ENCODE results near the gene AUTS2.

DNA sequence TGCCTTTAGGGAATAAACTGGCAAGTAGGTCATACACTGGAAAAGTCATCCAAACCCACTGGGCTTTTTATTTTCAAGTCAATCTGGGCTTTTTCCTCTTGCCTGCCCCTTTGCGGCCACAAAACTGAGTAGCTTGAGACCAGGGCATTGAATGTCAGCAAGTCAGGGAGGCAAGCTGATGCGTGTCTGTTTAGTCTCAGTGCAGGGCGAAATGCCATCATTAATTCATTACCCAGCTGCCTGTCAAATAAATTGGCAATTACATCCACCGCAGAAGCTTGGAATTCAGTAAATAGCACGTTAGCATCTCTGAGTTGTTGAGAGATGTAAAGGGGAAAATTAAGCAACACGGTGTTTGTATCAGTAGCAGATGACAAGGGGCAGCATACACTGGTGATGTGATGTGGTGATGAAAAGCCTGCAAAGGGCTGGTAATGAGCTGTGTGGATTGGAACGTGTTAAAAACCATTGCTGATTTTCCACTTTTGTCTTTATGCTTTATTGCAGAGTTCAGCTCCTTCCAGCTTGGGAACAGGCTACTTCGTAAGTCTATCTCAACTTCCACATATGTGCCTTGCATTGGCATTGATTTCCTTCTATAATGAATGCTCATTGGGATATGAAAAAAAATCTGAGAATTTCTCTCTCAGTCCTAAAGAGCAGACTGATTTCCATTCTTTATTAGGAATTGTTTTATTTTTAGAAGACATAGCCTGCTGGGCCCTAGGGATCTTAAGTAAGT lies 535.9 kb downstream of the AUTS2 start:
- TF ChIP-seq EZH2 (IDR thresholded peaks at IDR 0.05; ENCODE audit: low read depth, unreplicated experiment), result no peak
- TF ChIP-seq, protein P1, sequence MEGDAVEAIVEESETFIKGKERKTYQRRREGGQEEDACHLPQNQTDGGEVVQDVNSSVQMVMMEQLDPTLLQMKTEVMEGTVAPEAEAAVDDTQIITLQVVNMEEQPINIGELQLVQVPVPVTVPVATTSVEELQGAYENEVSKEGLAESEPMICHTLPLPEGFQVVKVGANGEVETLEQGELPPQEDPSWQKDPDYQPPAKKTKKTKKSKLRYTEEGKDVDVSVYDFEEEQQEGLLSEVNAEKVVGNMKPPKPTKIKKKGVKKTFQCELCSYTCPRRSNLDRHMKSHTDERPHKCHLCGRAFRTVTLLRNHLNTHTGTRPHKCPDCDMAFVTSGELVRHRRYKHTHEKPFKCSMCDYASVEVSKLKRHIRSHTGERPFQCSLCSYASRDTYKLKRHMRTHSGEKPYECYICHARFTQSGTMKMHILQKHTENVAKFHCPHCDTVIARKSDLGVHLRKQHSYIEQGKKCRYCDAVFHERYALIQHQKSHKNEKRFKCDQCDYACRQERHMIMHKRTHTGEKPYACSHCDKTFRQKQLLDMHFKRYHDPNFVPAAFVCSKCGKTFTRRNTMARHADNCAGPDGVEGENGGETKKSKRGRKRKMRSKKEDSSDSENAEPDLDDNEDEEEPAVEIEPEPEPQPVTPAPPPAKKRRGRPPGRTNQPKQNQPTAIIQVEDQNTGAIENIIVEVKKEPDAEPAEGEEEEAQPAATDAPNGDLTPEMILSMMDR (conservative IDR thresholded peaks at IDR 0.05; ENCODE audit: low read depth in 2 of 2), result no peak
- no peak for TF ChIP-seq JUNB (IDR thresholded peaks at IDR 0.05; ENCODE audit: unreplicated experiment)
- TF ChIP-seq POLR2AphosphoS5 (IDR thresholded peaks at IDR 0.05; ENCODE audit: low read depth), result no peak
- TF ChIP-seq, protein P2, sequence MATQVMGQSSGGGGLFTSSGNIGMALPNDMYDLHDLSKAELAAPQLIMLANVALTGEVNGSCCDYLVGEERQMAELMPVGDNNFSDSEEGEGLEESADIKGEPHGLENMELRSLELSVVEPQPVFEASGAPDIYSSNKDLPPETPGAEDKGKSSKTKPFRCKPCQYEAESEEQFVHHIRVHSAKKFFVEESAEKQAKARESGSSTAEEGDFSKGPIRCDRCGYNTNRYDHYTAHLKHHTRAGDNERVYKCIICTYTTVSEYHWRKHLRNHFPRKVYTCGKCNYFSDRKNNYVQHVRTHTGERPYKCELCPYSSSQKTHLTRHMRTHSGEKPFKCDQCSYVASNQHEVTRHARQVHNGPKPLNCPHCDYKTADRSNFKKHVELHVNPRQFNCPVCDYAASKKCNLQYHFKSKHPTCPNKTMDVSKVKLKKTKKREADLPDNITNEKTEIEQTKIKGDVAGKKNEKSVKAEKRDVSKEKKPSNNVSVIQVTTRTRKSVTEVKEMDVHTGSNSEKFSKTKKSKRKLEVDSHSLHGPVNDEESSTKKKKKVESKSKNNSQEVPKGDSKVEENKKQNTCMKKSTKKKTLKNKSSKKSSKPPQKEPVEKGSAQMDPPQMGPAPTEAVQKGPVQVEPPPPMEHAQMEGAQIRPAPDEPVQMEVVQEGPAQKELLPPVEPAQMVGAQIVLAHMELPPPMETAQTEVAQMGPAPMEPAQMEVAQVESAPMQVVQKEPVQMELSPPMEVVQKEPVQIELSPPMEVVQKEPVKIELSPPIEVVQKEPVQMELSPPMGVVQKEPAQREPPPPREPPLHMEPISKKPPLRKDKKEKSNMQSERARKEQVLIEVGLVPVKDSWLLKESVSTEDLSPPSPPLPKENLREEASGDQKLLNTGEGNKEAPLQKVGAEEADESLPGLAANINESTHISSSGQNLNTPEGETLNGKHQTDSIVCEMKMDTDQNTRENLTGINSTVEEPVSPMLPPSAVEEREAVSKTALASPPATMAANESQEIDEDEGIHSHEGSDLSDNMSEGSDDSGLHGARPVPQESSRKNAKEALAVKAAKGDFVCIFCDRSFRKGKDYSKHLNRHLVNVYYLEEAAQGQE (IDR thresholded peaks at IDR 0.05; ENCODE audit: unreplicated experiment), result no peak
- TF ChIP-seq NANOG (IDR thresholded peaks at IDR 0.05; ENCODE audit: borderline replicate concordance), result no peak
- TF ChIP-seq EZH2phosphoT487 (IDR thresholded peaks at IDR 0.05; ENCODE audit: unreplicated experiment), result no peak
- no peak for TF ChIP-seq CREB1 (CRISPR knock-in tag; IDR thresholded peaks at IDR 0.05; ENCODE audit: low read depth)
- TF ChIP-seq, protein P3, sequence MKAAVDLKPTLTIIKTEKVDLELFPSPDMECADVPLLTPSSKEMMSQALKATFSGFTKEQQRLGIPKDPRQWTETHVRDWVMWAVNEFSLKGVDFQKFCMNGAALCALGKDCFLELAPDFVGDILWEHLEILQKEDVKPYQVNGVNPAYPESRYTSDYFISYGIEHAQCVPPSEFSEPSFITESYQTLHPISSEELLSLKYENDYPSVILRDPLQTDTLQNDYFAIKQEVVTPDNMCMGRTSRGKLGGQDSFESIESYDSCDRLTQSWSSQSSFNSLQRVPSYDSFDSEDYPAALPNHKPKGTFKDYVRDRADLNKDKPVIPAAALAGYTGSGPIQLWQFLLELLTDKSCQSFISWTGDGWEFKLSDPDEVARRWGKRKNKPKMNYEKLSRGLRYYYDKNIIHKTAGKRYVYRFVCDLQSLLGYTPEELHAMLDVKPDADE (IDR thresholded peaks at IDR 0.05), result no peak

All from GM23338 (cell line).